H1 (cell line): ENCODE results near the gene DCTN2.

ENCODE experiments used
- ATF3 ChIP-seq: IDR thresholded peaks from 2 replicates; pipeline ENCODE4 v1.6.1; 2011; ENCODE audit warnings: low read depth, mild to moderate bottlenecking, low read length; ENCODE audit not compliant: insufficient read depth
- BACH1 ChIP-seq: IDR thresholded peaks from 2 replicates; pipeline ENCODE4 v1.6.1; 2012; ENCODE audit warnings: low read length, improper control_type of control experiment
- CREB1 ChIP-seq: IDR thresholded peaks from 2 replicates; pipeline ENCODE4 v1.6.1; 2012; ENCODE audit warnings: inconsistent platforms
- CTCF ChIP-seq, 3 experiments: IDR thresholded peaks; 1 replicate in 2 of 3; 2 replicates in 1 of 3; pipeline versions ENCODE4 v1.5.1 to v1.6.1; 2011; ENCODE audit warnings: low read length in 3 of 3, mild to moderate bottlenecking in 3 of 3, inconsistent platforms in 2 of 3, low read depth in 1 of 3, moderate library complexity in 1 of 3; ENCODE audit not compliant: insufficient read depth in 1 of 3; ENCODE audit errors: control extremely low read depth in 1 of 3
- EP300 ChIP-seq, 2 experiments: IDR thresholded peaks; 1 replicate in 1 of 2; 2 replicates in 1 of 2; pipeline ENCODE4 v1.6.1; 2011 to 2012; ENCODE audit warnings: low read depth in 2 of 2, low read length in 2 of 2, mild to moderate bottlenecking in 2 of 2, borderline replicate concordance in 1 of 2, inconsistent platforms in 1 of 2, moderate library complexity in 1 of 2
- EZH2 ChIP-seq: fragments of 200-600 bp; sonication (generic); IDR thresholded peaks from 2 replicates; pipeline ENCODE4 v1.7.1; 2012; ENCODE audit warnings: low read depth, mild to moderate bottlenecking, moderate library complexity, low read length, inconsistent platforms; ENCODE audit not compliant: severe bottlenecking
- MAFK ChIP-seq: IDR thresholded peaks from 2 replicates; pipeline ENCODE4 v1.6.1; 2012; ENCODE audit warnings: low read depth, mild to moderate bottlenecking, improper control_type of control experiment, low read length
- MAX ChIP-seq: IDR thresholded peaks from 2 replicates; pipeline ENCODE4 v1.6.1; 2012; ENCODE audit warnings: inconsistent platforms
- POLR2A ChIP-seq, 2 experiments: IDR thresholded peaks; 1 replicate in 1 of 2; 2 replicates in 1 of 2; pipeline ENCODE4 v1.6.1; 2011; ENCODE audit warnings: low read depth in 2 of 2, low read length in 2 of 2, mild to moderate bottlenecking in 2 of 2; ENCODE audit errors: control extremely low read depth in 1 of 2
- RNF2 ChIP-seq: fragments of 200-900, 300-1000 bp; sonication (generic); IDR thresholded peaks from 2 replicates; pipeline ENCODE4 v1.7.1; 2016; ENCODE audit warnings: borderline replicate concordance, low read depth, mild to moderate bottlenecking, antibody characterized with exemption, low read length; ENCODE audit not compliant: poor library complexity, severe bottlenecking; ENCODE audit errors: missing control alignments
- SIN3A ChIP-seq, 2 experiments: IDR thresholded peaks in 1 of 2; conservative IDR thresholded peaks in 1 of 2; 2 replicates each; pipeline ENCODE4 v1.6.1; 2011 to 2012; ENCODE audit warnings: low read length in 2 of 2, improper control_type of control experiment in 1 of 2, low read depth in 1 of 2, mild to moderate bottlenecking in 1 of 2
- SP2 ChIP-seq: IDR thresholded peaks from 2 replicates; pipeline ENCODE4 v1.6.1; 2012; ENCODE audit warnings: mild to moderate bottlenecking, low read length, inconsistent platforms
- USF2 ChIP-seq: IDR thresholded peaks from 2 replicates; pipeline ENCODE4 v1.6.1; 2011; ENCODE audit warnings: low read length, improper control_type of control experiment
- YY1 ChIP-seq: IDR thresholded peaks from 2 replicates; pipeline ENCODE4 v1.6.1; 2011; ENCODE audit warnings: low read depth, mild to moderate bottlenecking, low read length

- TF ChIP-seq CREB1, result no peak
- no peak for TF ChIP-seq SIN3A (conservative IDR thresholded peaks at IDR 0.05 in 1 of 2, IDR thresholded peaks at IDR 0.05 in 1 of 2; ENCODE audit: low read depth in 1 of 2, low read length in 2 of 2)
- no peak for TF ChIP-seq EZH2
- no peak for TF ChIP-seq USF2
- TF ChIP-seq RNF2, result no peak
- no peak for TF ChIP-seq MAFK
- TF ChIP-seq POLR2A (IDR thresholded peaks at IDR 0.05; ENCODE audit: control extremely low read depth in 1 of 2, low read depth in 2 of 2, low read length in 2 of 2), result no peak
- TF ChIP-seq CTCF (IDR thresholded peaks at IDR 0.05; ENCODE audit: control extremely low read depth in 1 of 3, insufficient read depth in 1 of 3, low read depth in 1 of 3, low read length in 3 of 3), result no peak
- TF ChIP-seq SP2, result no peak
- no peak for TF ChIP-seq EP300 (IDR thresholded peaks at IDR 0.05; ENCODE audit: borderline replicate concordance in 1 of 2, low read depth in 2 of 2, low read length in 2 of 2)
- no peak for TF ChIP-seq YY1
- no peak for TF ChIP-seq BACH1
- no peak for TF ChIP-seq MAX
- no peak for TF ChIP-seq ATF3
Measured at GRCh38 chr12:57490126-57490525, 56.9 kb downstream of the DCTN2 start.
